Caco-2 (cell line): ENCODE measurements around the gene CRTC3. TPM values are rescaled to one million over a fixed set of nuclear protein-coding genes. Genes with fewer than 3 reads are reported as not detected.
"Not testable (repeated sequence)": the region's sequence is repeated elsewhere in the genome, so short reads cannot be mapped to it uniquely, and the experiment has no call there.

ENCODE experiments used
- BruUV-seq: library from RNA; stranded (reverse); fragments of 400-500 nt; replicated peaks from 2 replicates; lab custom pipeline; 2021; lab: Mats Ljungman, UMichigan
- CTCF ChIA-PET: fragments of 300-600 bp; sonication (Branson Sonifier 250); formaldehyde crosslinking; loops from one replicate; lab custom pipeline; 2022; ENCODE audit warnings: antibody characterized with exemption; lab: Charles Lee
- POLR2A ChIA-PET: fragments of 300-600 bp; sonication (Branson Sonifier 250); formaldehyde crosslinking; loops from one replicate; lab custom pipeline; 2022; ENCODE audit warnings: antibody characterized with exemption; lab: Charles Lee
- DNase-seq, 2 experiments: peaks; one replicate each; pipeline versions ENCODE4 v3.0.0 to v3.0.0-alpha.2; 2020 to 2022
- H3K27me3 ChIP-seq: replicated peaks from 2 replicates; pipeline ENCODE4 v1.6.0; 2011; ENCODE audit warnings: low read length; ENCODE audit not compliant: control insufficient read depth, insufficient read depth
- H3K36me3 ChIP-seq: 2 replicates; pipeline ENCODE4 v1.5.1; 2011; ENCODE audit warnings: low read length; ENCODE audit not compliant: control insufficient read depth, insufficient read depth
- H3K4me1 ChIP-seq: fragments of 250-450 bp; sonication (Bioruptor Pico); 2 replicates; pipeline ENCODE4 v1.5.1; 2020; ENCODE audit warnings: mild to moderate bottlenecking
- H3K4me3 ChIP-seq: 2 replicates; pipeline ENCODE4 v1.5.1; 2011; ENCODE audit warnings: low read depth, mild to moderate bottlenecking, control low read depth, low read length
- H3K9me3 ChIP-seq: fragments of 250-450 bp; sonication (Bioruptor Pico); 2 replicates; pipeline ENCODE4 v1.5.1; 2020; ENCODE audit warnings: mild to moderate bottlenecking, moderate library complexity
- H3K27ac Mint-ChIP-seq: one replicate; pipeline ENCODE4 v1.8.0; 2022; ENCODE audit warnings: mixed read lengths; ENCODE audit not compliant: unreplicated experiment
- H3K27me3 Mint-ChIP-seq: one replicate; pipeline ENCODE4 v1.8.0; 2022; ENCODE audit warnings: mixed read lengths; ENCODE audit not compliant: insufficient read depth, unreplicated experiment
- H3K36me3 Mint-ChIP-seq: one replicate; pipeline ENCODE4 v1.8.0; 2022; ENCODE audit warnings: mild to moderate bottlenecking, mixed read lengths; ENCODE audit not compliant: insufficient read depth, unreplicated experiment
- H3K4me1 Mint-ChIP-seq: one replicate; pipeline ENCODE4 v1.8.0; 2022; ENCODE audit warnings: low read depth, mixed read lengths; ENCODE audit not compliant: unreplicated experiment
- H3K4me3 Mint-ChIP-seq: one replicate; pipeline ENCODE4 v1.8.0; 2022; ENCODE audit warnings: mild to moderate bottlenecking, moderate library complexity, mixed read lengths; ENCODE audit not compliant: unreplicated experiment
- H3K9me3 Mint-ChIP-seq: one replicate; pipeline ENCODE4 v1.8.0; 2022; ENCODE audit warnings: mixed read lengths; ENCODE audit not compliant: unreplicated experiment
- CTCF ChIP-seq, 2 experiments: fragments of 200-600 bp in 1 of 2; IDR thresholded peaks; 1 replicate in 1 of 2; 2 replicates in 1 of 2; pipeline versions ENCODE4 v1.5.1 to v1.8.0; 2011 to 2022; ENCODE audit warnings: antibody characterized with exemption in 1 of 2, control low read depth in 1 of 2, inconsistent platforms in 1 of 2, low read depth in 1 of 2, low read length in 1 of 2, mild to moderate bottlenecking in 1 of 2, moderate library complexity in 1 of 2; ENCODE audit not compliant: insufficient read depth in 1 of 2, severe bottlenecking in 1 of 2, unreplicated experiment in 1 of 2
- intact Hi-C: fragments of 100-400 bp; cut with micrococcal nuclease; formaldehyde crosslinking; loops from one replicate; pipeline ENCODE4 v1.10.0; 2022; ENCODE audit not compliant: unreplicated experiment
- total RNA-seq: library from RNA; stranded (reverse); gene quantifications from 2 replicates; pipeline ENCODE4 v1.2.3, GENCODE V29; 2022

CRTC3 gene
- total RNA-seq, 1 experiment from 2014 or later = 35.0 TPM

GRCh38 chr15:90512981-90513380, 16.7 kb upstream of the CRTC3 start:
- ChIA-PET CTCF (interaction anchor here (0.6 kb wide), 1 partner anchor 11 kb away, joined by 3 read pairs; no protein-coding TSS in a partner anchor), POLR2A (interaction anchor here (0.6 kb wide), 2 partner anchors 45 to 145 kb away, joined by 3 read pairs; no protein-coding TSS in a partner anchor)
- H3K4me3 ChIP-seq = no peak overlapping the region
- Mint-ChIP-seq H3K9me3 (no peaks in the 10 kb centered on the region), H3K27ac (no peak overlapping the region), H3K36me3 (peaks cover 16% of the 10 kb centered on the region), H3K4me3 (no peak overlapping the region), H3K27me3 (no peaks in the 10 kb centered on the region), H3K4me1 (no peaks in the 10 kb centered on the region)
- no peak for TF ChIP-seq CTCF (IDR thresholded peaks at IDR 0.05; ENCODE audit: insufficient read depth in 1 of 2, low read depth in 1 of 2, low read length in 1 of 2, severe bottlenecking in 1 of 2, unreplicated experiment in 1 of 2)
- BruUV-seq = no TSS peak
- intact Hi-C loops = no loop called here
- no peaks in the 10 kb centered on the region for H3K27me3 ChIP-seq
- no peaks in the 10 kb centered on the region for H3K36me3 ChIP-seq
- peaks cover 7% of the 10 kb centered on the region; the same call in 1 of the 2 replicates for H3K9me3 ChIP-seq
- DNase-seq = no peak
- H3K4me1 ChIP-seq = peaks cover 6% of the 10 kb centered on the region; the same call in 1 of the 2 replicates

DNA sequence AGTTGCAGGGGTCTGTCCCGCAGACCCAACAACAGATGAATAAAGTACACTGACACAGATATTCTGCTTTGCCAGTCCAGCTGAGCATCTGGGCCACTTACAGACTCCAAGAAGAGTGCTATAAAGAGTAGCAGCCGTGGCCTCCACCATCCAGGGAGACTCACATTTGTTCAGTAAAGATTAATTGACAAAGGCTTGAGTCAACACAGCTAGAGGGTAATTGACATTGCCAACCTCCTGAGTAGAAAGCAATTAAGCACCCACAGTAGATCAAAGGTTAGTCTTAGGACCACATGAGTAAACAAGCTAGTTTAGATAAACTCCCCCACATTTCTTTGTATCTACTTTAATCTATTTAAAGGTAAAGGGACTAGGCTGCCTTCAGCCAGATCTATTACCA, 16.3 kb upstream of the CRTC3 start:
- Mint-ChIP-seq H3K36me3 (peaks cover 16% of the 10 kb centered on the region), H3K9me3 (no peaks in the 10 kb centered on the region), H3K27me3 (no peaks in the 10 kb centered on the region), H3K4me3 (no peak overlapping the region), H3K4me1 (no peaks in the 10 kb centered on the region), H3K27ac (no peak overlapping the region)
- Histone ChIP-seq H3K27me3 (no peaks in the 10 kb centered on the region), H3K9me3 (peaks cover 7% of the 10 kb centered on the region; the same call in 1 of the 2 replicates), H3K4me1 (peaks cover 6% of the 10 kb centered on the region; the same call in 1 of the 2 replicates), H3K4me3 (no peak overlapping the region), H3K36me3 (no peaks in the 10 kb centered on the region)
- no peak for TF ChIP-seq CTCF (IDR thresholded peaks at IDR 0.05; ENCODE audit: insufficient read depth in 1 of 2, low read depth in 1 of 2, low read length in 1 of 2, severe bottlenecking in 1 of 2, unreplicated experiment in 1 of 2)
- intact Hi-C loops = no loop called here
- POLR2A ChIA-PET = interaction anchor here (0.6 kb wide), 2 partner anchors 45 to 146 kb away, joined by 3 read pairs; no protein-coding TSS in a partner anchor
- BruUV-seq = no TSS peak
- DNase-seq = peak; percentile 18 to 34
- CTCF ChIA-PET = interaction anchor here (0.6 kb wide), 1 partner anchor 11 kb away, joined by 3 read pairs; no protein-coding TSS in a partner anchor

GRCh38 chr15:90513893-90514292, 15.8 kb upstream of the CRTC3 start:
- H3K9me3 ChIP-seq, H3K27ac Mint-ChIP-seq, BruUV-seq, H3K36me3 ChIP-seq, H3K4me3 ChIP-seq, H3K9me3 Mint-ChIP-seq, H3K4me1 Mint-ChIP-seq, H3K4me3 Mint-ChIP-seq, H3K4me1 ChIP-seq, intact Hi-C loops, H3K27me3 Mint-ChIP-seq, DNase-seq, CTCF ChIA-PET, H3K27me3 ChIP-seq, POLR2A ChIA-PET: not testable (repeated sequence)
- peaks cover 11% of the 10 kb centered on the region for H3K36me3 Mint-ChIP-seq
